Stimulated activated CD4-positive, alpha-beta T cell treated with anti-CD3 and anti-CD28 coated beads, Interleukin-15, amount 100 ng/mL, for 24 hours (primary cell): ENCODE data around the gene APMAP.

Experiments used
- DNase-seq: peaks from one replicate; pipeline ENCODE4 v3.0.0-alpha.2; 2020

Gene APMAP

DNA sequence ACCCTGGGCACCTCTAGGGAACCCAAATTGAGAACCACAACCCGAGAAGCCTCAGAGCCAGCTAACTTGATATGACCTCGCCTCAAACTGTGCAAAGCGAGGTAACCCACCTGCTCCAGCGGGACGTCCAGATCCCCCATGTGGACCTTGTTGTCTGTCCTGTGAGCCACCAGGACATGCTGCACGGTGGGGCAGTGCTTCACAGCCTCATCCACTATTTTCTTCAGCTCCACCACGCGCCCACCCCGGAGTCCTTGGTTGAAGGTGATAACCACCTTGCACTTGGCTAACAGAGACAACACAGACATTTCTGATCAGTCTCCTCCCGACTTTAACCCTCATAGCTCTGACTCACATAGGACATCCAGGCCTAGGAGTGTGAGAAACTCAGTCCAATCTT, 30.8 kb upstream of the APMAP start:
- DNase-seq: no peak

DNA sequence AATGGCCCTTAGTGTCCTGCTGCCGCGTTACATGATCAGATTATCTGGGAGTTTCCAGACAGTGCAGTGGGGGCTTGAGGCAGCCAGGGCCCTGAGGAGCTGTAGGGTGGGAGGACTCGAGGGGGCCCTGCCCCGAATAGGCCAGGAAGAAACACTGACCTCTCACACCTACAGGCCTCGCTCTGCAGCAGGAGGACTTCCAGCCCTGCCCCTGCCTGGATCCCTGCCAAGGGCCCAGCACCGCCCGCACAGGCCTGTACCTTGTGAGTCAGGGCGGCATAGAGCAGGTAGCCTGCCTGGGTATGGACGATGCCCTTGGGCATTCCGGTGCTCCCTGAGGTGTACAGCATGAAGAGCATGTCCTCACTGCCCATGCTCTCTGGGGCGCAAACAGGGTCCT, 30.1 kb upstream of the APMAP start:
- DNase-seq: no peak

GRCh38 chr20:25021336-25021735, 28.8 kb upstream of the APMAP start:
- DNase-seq: no peak

GRCh38 chr20:25020901-25021301, 28.4 kb upstream of the APMAP start:
- no peak for DNase-seq

- no peak for DNase-seq
These were observed 27.8 kb upstream of the APMAP start for GRCh38 chr20:25020345-25020744.

- no peak for DNase-seq
These were observed 27.0 kb upstream of the APMAP start for GRCh38 chr20:25019381-25020155.

DNA sequence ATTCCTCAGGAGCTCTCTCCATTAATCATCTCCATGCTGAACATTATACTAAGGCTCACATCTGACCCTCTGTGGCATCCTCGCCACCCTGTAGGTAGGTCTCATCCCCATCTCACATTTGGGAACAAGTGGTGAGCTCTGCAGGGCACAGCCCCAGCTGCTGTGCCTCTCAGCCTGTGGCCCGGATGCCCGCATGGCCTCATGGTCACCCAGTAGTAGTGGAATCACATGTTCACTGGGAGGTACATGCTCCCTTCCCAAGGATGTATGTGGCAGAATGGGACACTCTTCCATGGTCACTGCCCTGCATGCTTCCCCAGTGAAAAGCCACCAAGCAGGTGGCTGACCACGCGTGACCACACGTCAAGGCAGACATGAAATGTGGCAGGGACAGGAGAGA, 26.3 kb upstream of the APMAP start:
- no peak for DNase-seq

DNA sequence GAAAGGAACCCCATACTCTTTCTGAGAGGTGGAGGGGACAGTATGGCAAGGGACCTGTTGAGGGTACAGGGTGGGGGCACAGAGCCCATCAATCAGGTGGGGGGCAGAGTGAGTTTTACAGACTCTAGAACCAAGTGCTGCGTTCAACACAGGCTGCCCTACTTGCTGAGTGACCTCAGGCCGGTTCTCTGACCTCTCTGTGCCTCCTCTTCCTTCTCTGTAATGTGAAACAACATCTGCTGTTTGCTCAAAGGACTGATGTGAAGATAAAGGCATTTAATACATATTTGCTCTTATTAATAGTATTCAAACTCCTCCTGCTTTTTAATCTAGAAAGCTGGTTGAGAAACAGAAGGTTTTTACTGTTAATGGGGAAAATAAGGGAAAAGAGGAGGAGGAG, 25.9 kb upstream of the APMAP start:
- DNase-seq: no peak

DNA sequence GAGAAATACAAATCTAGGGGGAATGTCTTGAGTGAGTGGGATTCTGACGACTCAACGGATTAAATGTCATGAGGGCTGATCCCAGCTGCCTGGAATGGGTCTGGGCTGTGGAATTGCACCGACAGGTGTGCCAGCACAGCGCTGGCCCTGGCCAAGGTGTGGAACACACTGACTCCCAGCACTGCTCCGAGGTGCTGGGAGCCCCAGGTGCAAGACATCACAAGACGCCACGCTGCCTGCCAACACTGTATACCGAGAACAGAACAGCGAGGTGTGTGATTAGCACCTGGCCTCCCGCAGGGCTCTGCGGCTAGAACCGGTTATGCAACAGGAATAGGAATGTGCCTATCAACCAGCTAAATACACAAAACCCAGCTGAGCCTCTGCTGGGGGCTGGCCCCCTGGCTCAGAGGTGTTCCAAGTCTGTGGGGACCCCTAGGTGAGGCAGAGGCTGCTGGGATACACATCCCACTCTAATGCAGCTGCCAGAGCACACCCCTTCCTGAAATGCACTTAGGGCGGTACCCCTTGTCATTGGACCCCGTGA, 24.8 kb upstream of the APMAP start:
- DNase-seq: no peak

DNA sequence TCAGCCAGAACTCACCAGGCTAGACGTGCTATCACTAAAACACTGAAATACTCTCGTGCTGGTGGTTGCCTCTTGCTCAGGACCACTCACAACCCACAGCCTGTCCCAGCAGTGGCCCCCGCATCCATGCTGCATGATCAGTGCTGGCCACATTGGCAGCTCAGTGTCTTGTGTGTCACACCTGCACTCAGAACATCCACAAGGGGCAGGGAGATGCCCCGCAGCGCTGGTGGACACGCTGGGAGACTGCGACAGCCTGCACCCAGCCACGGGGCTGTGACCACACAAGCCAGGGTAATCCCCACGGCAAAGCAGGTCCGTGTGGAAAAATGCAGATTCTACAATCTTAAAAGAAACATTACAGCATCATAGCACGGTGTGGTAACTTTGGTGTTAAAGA, 23.9 kb upstream of the APMAP start:
- no peak for DNase-seq

DNA sequence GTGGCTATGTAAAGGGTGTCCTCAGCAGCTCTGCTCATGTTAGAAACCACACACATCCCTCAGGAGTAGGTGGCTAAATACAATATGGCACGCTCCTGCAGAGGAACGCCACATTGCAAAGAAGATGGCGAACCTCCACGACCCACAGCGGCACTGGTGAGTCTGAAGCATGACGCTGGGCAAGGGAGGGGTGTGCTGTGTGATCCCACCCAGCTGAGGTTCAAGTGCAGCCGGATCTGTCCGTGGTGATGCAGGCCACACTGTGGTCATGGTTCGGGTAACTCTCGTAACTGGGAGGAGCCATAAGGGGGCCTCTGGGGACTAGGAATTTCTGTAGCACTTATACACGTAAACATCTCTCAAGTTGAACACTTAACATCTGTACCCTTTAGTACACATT, 23.4 kb upstream of the APMAP start:
- DNase-seq: no peak

GRCh38 chr20:25014816-25015215, 22.3 kb upstream of the APMAP start:
- no peak for DNase-seq

GRCh38 chr20:25013478-25014380, 21.2 kb upstream of the APMAP start:
- DNase-seq: no peak

DNA sequence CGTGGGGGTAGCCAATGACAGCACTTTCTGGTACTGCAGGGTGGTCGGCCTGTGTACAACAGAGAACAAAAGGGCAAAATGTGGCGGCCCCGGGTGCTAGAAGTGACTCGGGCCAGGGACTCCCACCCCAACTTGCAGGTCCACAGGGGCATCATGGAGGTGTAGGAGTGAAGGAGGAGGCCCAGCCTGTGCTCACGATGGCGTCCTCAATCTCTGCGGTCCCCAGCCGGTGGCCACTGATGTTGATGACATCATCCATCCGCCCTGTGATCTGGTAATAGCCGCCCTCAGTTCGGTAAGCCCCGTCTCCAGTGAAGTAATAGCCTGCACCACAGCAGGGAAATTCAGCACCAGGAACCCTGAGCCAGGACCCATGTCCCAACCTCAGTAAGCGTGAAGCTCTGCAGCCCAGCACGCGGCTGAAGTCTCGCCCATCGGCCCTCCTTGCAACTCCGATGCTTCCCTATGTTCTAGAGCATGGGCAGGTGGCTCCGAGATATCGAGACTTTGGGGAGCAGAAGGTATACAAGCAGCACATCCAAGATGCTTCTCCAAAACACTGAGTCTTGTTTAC, 20.2 kb upstream of the APMAP start:
- DNase-seq: no peak

GRCh38 chr20:25011831-25012241, 19.3 kb upstream of the APMAP start:
- no peak for DNase-seq

DNA sequence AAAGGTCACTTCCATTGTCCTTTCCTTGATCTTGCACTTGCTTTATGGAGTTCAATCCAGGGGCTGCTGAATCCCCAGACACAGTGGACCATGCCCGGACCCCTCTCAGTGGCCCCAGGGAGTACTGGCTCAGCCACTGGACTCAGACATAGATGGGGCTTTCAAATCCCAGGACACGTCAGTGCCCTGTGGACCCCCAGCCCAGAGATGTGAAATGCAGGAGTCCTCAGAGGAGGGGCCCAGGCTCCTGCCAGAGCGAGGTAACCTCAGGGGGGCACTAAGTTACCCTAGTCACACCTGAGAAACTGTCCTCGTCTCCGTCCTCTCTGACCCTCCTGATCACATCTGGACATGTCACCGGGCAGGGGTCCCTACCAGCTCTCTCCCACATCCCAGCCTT, 18.7 kb upstream of the APMAP start:
- DNase-seq: no peak

GRCh38 chr20:25009218-25010145, 16.9 kb upstream of the APMAP start:
- DNase-seq: no peak

DNA sequence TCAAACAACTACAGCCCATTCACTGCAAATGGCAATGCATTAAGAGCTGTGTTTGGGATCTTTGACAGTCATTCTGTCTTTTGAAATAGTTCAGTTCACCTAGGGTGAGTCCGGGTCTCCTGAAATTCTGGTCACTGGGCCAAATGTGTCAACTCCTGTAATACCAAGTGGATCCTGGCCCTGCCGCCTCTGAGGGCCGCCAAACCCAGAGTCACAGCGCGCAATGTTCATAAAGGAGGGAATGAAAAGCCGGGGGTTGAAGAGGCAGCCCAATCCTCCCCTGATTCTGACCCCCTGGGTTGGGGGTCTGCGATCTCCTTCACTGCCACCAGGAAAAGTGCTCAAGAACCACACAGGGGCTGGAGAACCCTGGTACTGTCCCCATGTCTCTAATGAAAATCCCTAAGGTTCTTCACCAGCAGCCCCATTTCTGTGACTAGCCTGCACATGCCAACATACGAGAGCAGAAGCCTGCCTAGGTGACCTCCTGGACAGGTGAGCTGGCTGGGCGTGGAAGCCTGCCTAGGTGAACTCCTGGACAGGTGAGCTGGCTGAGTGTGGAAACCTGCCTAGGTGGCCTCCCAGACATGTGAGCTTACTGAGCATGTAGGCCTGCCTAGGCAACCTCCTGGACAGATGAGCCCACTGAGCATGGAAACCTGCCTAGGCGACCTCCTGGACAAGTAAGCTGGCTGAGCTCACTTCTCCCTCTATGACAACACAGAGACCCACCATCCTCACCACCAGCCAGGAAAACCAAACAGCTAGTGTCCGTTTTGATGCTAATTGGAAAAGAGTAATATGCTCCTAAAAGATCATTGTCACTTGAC, 16.1 kb upstream of the APMAP start:
- DNase-seq: no peak

- no peak for DNase-seq
These were observed 15.1 kb upstream of the APMAP start for GRCh38 chr20:25007491-25008305.

- DNase-seq: no peak
These were observed 14.0 kb upstream of the APMAP start for GRCh38 chr20:25006431-25007167.
